Measurements from ENCODE around the gene VAX1.

Gene VAX1

GRCh38 chr10:117145019-117145418 is 6.9 kb upstream of the VAX1 start:
- H3K4me1 ChIP-seq (ENCODE audit: control insufficient read depth, insufficient read depth, low read length, poor library complexity, severe bottlenecking), result no peaks in the 10 kb centered on the region
- peaks cover 9% of the 10 kb centered on the region for H3K27me3 ChIP-seq (replicated peaks; ENCODE audit: control insufficient read depth, insufficient read depth, low read length, poor library complexity, severe bottlenecking)
- no peaks in the 10 kb centered on the region for H3K9me3 ChIP-seq (ENCODE audit: control insufficient read depth, low read length)
- no peak for DNase-seq
- no peak overlapping the region for H3K27ac ChIP-seq (ENCODE audit: insufficient read depth, low read length, poor library complexity, severe bottlenecking)
- no peaks in the 10 kb centered on the region for H3K36me3 ChIP-seq (ENCODE audit: control insufficient read depth, insufficient read depth, low read length)
- no peak overlapping the region for H3K4me3 ChIP-seq (ENCODE audit: insufficient read depth, low read depth, low read length, poor library complexity, severe bottlenecking)

- no peak overlapping the region for H3K4me3 ChIP-seq (ENCODE audit: insufficient read depth, low read depth, low read length, poor library complexity, severe bottlenecking)
- DNase-seq, result no peak
- no peaks in the 10 kb centered on the region for H3K4me1 ChIP-seq (ENCODE audit: control insufficient read depth, insufficient read depth, low read length, poor library complexity, severe bottlenecking)
- H3K36me3 ChIP-seq (ENCODE audit: control insufficient read depth, insufficient read depth, low read length), result no peaks in the 10 kb centered on the region
- no peak overlapping the region for H3K27ac ChIP-seq (ENCODE audit: insufficient read depth, low read length, poor library complexity, severe bottlenecking)
- no peaks in the 10 kb centered on the region for H3K9me3 ChIP-seq (ENCODE audit: control insufficient read depth, low read length)
- H3K27me3 ChIP-seq (replicated peaks; ENCODE audit: control insufficient read depth, insufficient read depth, low read length, poor library complexity, severe bottlenecking), result peaks cover 18% of the 10 kb centered on the region
These were observed 5.2 kb upstream of the VAX1 start for GRCh38 chr10:117143103-117143823.

- peaks cover 18% of the 10 kb centered on the region for H3K27me3 ChIP-seq (replicated peaks; ENCODE audit: control insufficient read depth, insufficient read depth, low read length, poor library complexity, severe bottlenecking)
- no peaks in the 10 kb centered on the region for H3K4me1 ChIP-seq (ENCODE audit: control insufficient read depth, insufficient read depth, low read length, poor library complexity, severe bottlenecking)
- H3K9me3 ChIP-seq (ENCODE audit: control insufficient read depth, low read length), result no peaks in the 10 kb centered on the region
- H3K4me3 ChIP-seq (ENCODE audit: insufficient read depth, low read depth, low read length, poor library complexity, severe bottlenecking), result no peak overlapping the region
- H3K27ac ChIP-seq (ENCODE audit: insufficient read depth, low read length, poor library complexity, severe bottlenecking), result no peak overlapping the region
- no peak for DNase-seq
- no peaks in the 10 kb centered on the region for H3K36me3 ChIP-seq (ENCODE audit: control insufficient read depth, insufficient read depth, low read length)
These were observed 2.4 kb upstream of the VAX1 start for GRCh38 chr10:117140525-117140902.

DNA sequence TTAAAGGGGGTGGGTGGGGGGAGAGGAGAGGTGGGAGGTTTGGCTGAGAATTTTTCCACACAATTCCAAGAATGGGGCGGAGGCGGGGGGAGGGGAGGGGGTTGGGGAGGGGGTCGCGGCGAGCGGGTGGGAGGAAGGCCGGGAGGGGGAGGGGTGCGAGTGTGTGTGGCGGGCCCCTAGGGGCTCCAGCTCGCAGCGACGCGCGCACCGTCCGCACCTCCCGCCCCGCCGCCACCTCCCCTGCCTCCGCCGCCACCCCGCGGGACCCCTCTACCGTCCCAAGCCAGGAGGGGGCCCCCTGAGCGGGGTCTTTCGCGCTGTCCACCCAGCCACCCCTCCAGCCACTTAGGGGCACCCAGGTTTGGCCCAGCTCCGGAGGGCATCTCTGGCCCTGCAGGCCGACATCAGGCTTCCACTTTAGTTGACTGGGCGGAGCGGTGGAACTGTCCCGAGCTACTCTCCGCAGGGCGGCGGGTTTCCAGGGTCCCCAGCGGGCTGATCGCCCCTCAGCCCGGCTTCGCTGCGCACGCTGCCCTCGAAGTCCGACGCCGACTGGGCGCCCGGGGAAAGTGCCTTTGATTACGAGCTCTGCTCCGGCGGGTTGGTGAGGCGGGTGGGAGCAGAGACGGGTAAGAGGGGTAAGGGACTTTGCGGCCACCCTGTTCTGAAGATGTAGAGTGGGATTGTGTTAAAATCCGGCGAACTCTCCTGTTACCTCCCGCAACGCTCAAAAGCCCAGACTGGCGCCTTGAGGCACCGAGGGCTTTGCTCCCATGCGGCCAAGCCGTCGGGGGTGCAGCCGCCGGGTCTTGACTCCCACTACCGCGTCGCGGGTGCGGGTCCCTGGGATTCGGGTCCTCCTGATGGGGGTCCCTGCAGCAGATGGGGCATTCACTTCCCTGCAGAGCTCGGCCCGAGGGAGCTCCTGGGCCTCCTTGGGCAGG is 1.8 kb upstream of the VAX1 start:
- H3K27ac ChIP-seq (ENCODE audit: insufficient read depth, low read length, poor library complexity, severe bottlenecking), result no peak overlapping the region
- no peak overlapping the region for H3K4me3 ChIP-seq (ENCODE audit: insufficient read depth, low read depth, low read length, poor library complexity, severe bottlenecking)
- peaks cover 23% of the 10 kb centered on the region for H3K27me3 ChIP-seq (replicated peaks; ENCODE audit: control insufficient read depth, insufficient read depth, low read length, poor library complexity, severe bottlenecking)
- no peak for DNase-seq
- no peaks in the 10 kb centered on the region for H3K9me3 ChIP-seq (ENCODE audit: control insufficient read depth, low read length)
- no peaks in the 10 kb centered on the region for H3K4me1 ChIP-seq (ENCODE audit: control insufficient read depth, insufficient read depth, low read length, poor library complexity, severe bottlenecking)
- no peaks in the 10 kb centered on the region for H3K36me3 ChIP-seq (ENCODE audit: control insufficient read depth, insufficient read depth, low read length)

GRCh38 chr10:117138838-117139580 is 939 bp upstream of the VAX1 start:
- no peak for DNase-seq
- Histone ChIP-seq H3K4me3 (ENCODE audit: insufficient read depth, low read depth, low read length, poor library complexity, severe bottlenecking) (no peak overlapping the region), H3K4me1 (ENCODE audit: control insufficient read depth, insufficient read depth, low read length, poor library complexity, severe bottlenecking) (no peaks in the 10 kb centered on the region), H3K27me3 (replicated peaks; ENCODE audit: control insufficient read depth, insufficient read depth, low read length, poor library complexity, severe bottlenecking) (peaks cover 30% of the 10 kb centered on the region), H3K27ac (ENCODE audit: insufficient read depth, low read length, poor library complexity, severe bottlenecking) (no peak overlapping the region), H3K36me3 (ENCODE audit: control insufficient read depth, insufficient read depth, low read length) (no peaks in the 10 kb centered on the region), H3K9me3 (ENCODE audit: control insufficient read depth, low read length) (no peaks in the 10 kb centered on the region)

DNA sequence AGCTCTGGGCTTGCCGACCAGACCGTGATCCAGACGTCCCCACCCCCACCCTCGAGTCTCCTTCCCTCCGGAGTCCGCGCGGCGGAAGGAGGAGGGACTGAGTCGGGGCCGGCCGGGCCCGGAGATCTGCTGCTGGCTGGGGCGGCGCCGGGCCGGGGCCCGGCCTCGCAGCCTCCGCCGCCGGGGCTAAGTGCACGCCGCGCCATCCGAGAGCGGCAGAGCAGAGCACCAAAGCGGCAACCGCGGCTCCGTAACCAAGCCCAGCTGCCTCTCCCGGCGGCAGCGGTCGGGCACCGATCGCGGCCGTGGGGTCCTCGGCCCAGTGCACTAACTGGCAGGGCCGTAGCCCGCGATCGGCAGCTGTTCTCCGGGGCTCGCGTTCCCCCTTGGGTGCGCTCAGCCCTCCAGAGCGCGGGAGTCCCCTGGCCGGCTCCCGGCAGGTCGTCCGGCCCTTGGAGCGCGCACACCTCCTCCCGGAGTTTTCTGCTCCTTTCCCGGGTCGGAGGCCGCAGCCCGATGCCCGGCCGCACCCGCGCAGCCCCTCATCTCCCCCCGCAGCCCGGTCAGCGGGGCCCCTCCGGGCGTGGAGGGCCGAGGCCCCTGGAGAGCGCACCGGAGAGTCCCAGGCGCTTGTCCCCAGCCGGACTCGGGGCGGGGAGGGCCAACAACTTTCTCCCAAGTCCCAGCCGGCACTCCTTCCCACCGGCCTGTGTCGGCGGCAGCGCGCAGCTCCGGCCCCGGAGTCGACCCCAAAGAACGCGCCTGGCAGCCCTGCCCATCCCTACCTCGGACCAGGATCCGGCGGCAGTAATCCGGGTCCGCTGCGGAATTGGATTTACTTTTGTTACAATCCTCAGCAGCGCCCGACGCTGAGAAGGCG is 799 bp downstream of the VAX1 start:
- no peaks in the 10 kb centered on the region for H3K36me3 ChIP-seq (ENCODE audit: control insufficient read depth, insufficient read depth, low read length)
- H3K27ac ChIP-seq (ENCODE audit: insufficient read depth, low read length, poor library complexity, severe bottlenecking), result no peak overlapping the region
- H3K9me3 ChIP-seq (ENCODE audit: control insufficient read depth, low read length), result no peaks in the 10 kb centered on the region
- no peak for DNase-seq
- peaks cover 43% of the 10 kb centered on the region for H3K27me3 ChIP-seq (replicated peaks; ENCODE audit: control insufficient read depth, insufficient read depth, low read length, poor library complexity, severe bottlenecking)
- peaks cover 2% of the 10 kb centered on the region for H3K4me1 ChIP-seq (ENCODE audit: control insufficient read depth, insufficient read depth, low read length, poor library complexity, severe bottlenecking)
- H3K4me3 ChIP-seq (ENCODE audit: insufficient read depth, low read depth, low read length, poor library complexity, severe bottlenecking), result no peak overlapping the region

DNA sequence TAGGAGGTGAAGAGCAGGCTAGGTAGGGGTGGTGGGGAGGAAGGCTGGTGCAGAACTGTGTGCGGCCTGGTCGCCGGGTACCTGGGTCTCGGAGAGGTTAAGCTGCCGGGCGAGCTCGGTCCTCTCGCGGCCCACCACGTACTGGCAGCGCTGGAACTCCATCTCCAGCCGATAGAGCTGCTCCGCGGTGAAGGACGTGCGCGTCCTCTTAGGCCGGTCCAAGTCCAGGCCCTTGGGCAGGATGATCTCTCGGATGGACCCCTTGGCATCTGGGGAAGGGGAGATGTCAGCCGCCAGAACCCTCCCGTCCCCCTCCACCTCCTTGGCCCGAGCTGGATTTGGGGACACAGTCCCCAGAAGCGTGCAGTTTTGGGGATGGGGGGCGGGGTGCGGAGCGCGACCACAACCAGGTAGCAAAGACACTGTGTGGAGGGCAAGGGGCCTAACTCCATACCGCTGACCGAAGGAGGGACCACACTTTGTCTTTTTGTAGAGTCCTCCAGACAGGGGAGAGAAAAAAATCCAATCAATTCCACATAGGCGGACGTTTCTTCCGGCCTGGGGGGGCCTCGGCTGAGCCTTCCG is 1.6 kb downstream of the VAX1 start:
- Histone ChIP-seq H3K27ac (ENCODE audit: insufficient read depth, low read length, poor library complexity, severe bottlenecking) (no peak overlapping the region), H3K27me3 (replicated peaks; ENCODE audit: control insufficient read depth, insufficient read depth, low read length, poor library complexity, severe bottlenecking) (peaks cover 44% of the 10 kb centered on the region), H3K4me3 (ENCODE audit: insufficient read depth, low read depth, low read length, poor library complexity, severe bottlenecking) (no peak overlapping the region), H3K36me3 (ENCODE audit: control insufficient read depth, insufficient read depth, low read length) (no peaks in the 10 kb centered on the region), H3K9me3 (ENCODE audit: control insufficient read depth, low read length) (no peaks in the 10 kb centered on the region), H3K4me1 (ENCODE audit: control insufficient read depth, insufficient read depth, low read length, poor library complexity, severe bottlenecking) (peaks cover 2% of the 10 kb centered on the region)
- no peak for DNase-seq

GRCh38 chr10:117135480-117136140 is 2.5 kb downstream of the VAX1 start:
- no peaks in the 10 kb centered on the region for H3K9me3 ChIP-seq (ENCODE audit: control insufficient read depth, low read length)
- DNase-seq, result no peak
- no peak overlapping the region for H3K27ac ChIP-seq (ENCODE audit: insufficient read depth, low read length, poor library complexity, severe bottlenecking)
- H3K4me3 ChIP-seq (ENCODE audit: insufficient read depth, low read depth, low read length, poor library complexity, severe bottlenecking), result no peak overlapping the region
- H3K4me1 ChIP-seq (ENCODE audit: control insufficient read depth, insufficient read depth, low read length, poor library complexity, severe bottlenecking), result peaks cover 9% of the 10 kb centered on the region
- H3K36me3 ChIP-seq (ENCODE audit: control insufficient read depth, insufficient read depth, low read length), result no peaks in the 10 kb centered on the region
- H3K27me3 ChIP-seq (replicated peaks; ENCODE audit: control insufficient read depth, insufficient read depth, low read length, poor library complexity, severe bottlenecking), result peaks cover 51% of the 10 kb centered on the region

DNA sequence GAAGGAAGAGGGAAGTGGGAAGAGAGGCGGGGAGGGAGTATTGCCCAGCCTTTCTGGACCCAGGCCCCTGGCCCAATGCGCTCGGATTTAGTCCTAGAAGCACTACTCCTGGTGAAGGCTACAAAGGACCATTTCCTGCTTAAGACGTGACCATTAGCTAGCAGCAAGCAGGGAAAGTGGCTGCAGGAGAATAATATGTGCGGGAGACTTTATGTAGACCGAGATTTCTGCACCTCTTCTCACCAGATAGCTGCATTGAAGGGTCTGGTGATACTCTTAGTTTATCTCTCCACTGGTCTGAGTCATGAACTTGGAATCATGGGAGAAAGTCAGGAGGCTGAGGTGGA is 3.1 kb downstream of the VAX1 start:
- peaks cover 47% of the 10 kb centered on the region for H3K27me3 ChIP-seq (replicated peaks; ENCODE audit: control insufficient read depth, insufficient read depth, low read length, poor library complexity, severe bottlenecking)
- H3K36me3 ChIP-seq (ENCODE audit: control insufficient read depth, insufficient read depth, low read length), result no peaks in the 10 kb centered on the region
- H3K4me3 ChIP-seq (ENCODE audit: insufficient read depth, low read depth, low read length, poor library complexity, severe bottlenecking), result no peak overlapping the region
- DNase-seq, result no peak
- peaks cover 9% of the 10 kb centered on the region for H3K4me1 ChIP-seq (ENCODE audit: control insufficient read depth, insufficient read depth, low read length, poor library complexity, severe bottlenecking)
- no peak overlapping the region for H3K27ac ChIP-seq (ENCODE audit: insufficient read depth, low read length, poor library complexity, severe bottlenecking)
- no peaks in the 10 kb centered on the region for H3K9me3 ChIP-seq (ENCODE audit: control insufficient read depth, low read length)

All from effector memory CD4-positive, alpha-beta T cell (primary cell).